ENCODE results near the gene ZFP36L1.

GRCh38 chr14:68783408-68784225, 9.2 kb downstream of the ZFP36L1 start:
- TF ChIP-seq EP300 (IDR thresholded peaks at IDR 0.05): no peak
- no peak for TF ChIP-seq POLR2A (IDR thresholded peaks at IDR 0.05)
- TF ChIP-seq CTCF (IDR thresholded peaks at IDR 0.05): no peak

All from ovary (tissue), 3 donors.